Kidney epithelial cell (primary cell): ENCODE data around the gene PIEZO1. TPM values are rescaled to one million over a fixed set of nuclear protein-coding genes. Genes with fewer than 3 reads are reported as not detected.

ENCODE experiments used
- DNase-seq: peaks from one replicate; pipeline ENCODE4 v3.0.0-alpha.2; 2010; ENCODE audit warnings: low read depth
- H3K27me3 ChIP-seq: 2 replicates; pipeline ENCODE4 v1.6.0; 2011; ENCODE audit warnings: low read length; ENCODE audit not compliant: control insufficient read depth, insufficient read depth
- H3K36me3 ChIP-seq: 2 replicates; pipeline ENCODE4 v1.5.1; 2011; ENCODE audit warnings: low read length; ENCODE audit not compliant: control insufficient read depth, insufficient read depth
- H3K4me3 ChIP-seq: 2 replicates; pipeline ENCODE4 v1.5.1; 2011; ENCODE audit warnings: low read depth, mild to moderate bottlenecking, control low read depth, low read length
- total RNA-seq: library from RNA; depleted of rRNA; stranded (reverse); fragments of >200 nt; gene quantifications from 2 replicates; pipeline ENCODE4 v1.2.3, GENCODE V29; 2015
- TF ChIP-seq, protein P1 (sequence below): IDR thresholded peaks from 2 replicates; pipeline ENCODE4 v1.5.1; 2011; ENCODE audit warnings: mild to moderate bottlenecking, moderate library complexity, low read length, control low read depth, inconsistent platforms; ENCODE audit not compliant: insufficient read depth, poor library complexity, severe bottlenecking

Gene PIEZO1
- total RNA-seq, 1 donor from 2014 or later, result 309 TPM

DNA sequence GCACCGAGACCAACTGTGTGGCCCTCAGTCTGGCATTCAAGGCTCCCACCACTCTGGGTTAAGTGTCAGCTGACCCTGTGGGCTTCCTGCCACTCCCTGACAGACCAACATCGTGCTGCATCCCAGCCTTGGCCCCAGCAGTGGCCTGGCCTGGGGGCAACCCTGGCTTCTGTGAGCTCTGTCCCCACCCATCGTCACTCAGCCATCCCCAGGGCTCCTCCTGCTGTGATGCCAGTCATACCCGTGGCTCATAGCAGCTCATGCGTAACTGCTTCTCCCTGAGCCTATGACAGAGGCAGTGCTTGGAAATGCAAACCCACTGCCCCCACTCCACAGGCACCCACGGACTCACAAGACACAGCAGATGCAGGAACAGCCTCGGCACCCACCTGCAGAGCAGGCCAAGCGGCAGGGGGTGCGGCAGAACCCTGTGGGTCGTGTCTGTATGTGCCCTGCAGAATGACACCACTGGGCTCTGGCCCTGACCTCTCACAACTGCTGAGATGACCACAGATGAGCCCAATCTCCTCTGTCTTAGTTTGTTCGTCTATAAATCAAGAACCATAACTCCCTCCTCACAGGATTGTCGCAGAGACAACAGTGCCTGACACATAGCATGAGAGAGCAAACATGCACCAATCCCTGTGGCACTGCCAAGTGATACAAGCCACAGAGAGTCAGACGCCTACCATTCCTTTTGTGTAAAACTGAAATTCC is 26.6 kb downstream of the PIEZO1 start:
- Histone ChIP-seq H3K4me3 (no peak overlapping the region), H3K36me3 (no peaks in the 10 kb centered on the region), H3K27me3 (no peaks in the 10 kb centered on the region)
- TF ChIP-seq, protein P1, sequence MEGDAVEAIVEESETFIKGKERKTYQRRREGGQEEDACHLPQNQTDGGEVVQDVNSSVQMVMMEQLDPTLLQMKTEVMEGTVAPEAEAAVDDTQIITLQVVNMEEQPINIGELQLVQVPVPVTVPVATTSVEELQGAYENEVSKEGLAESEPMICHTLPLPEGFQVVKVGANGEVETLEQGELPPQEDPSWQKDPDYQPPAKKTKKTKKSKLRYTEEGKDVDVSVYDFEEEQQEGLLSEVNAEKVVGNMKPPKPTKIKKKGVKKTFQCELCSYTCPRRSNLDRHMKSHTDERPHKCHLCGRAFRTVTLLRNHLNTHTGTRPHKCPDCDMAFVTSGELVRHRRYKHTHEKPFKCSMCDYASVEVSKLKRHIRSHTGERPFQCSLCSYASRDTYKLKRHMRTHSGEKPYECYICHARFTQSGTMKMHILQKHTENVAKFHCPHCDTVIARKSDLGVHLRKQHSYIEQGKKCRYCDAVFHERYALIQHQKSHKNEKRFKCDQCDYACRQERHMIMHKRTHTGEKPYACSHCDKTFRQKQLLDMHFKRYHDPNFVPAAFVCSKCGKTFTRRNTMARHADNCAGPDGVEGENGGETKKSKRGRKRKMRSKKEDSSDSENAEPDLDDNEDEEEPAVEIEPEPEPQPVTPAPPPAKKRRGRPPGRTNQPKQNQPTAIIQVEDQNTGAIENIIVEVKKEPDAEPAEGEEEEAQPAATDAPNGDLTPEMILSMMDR, result no peak
- DNase-seq, result no peak

- Histone ChIP-seq H3K27me3 (no peaks in the 10 kb centered on the region), H3K4me3 (no peak overlapping the region), H3K36me3 (peaks cover 1% of the 10 kb centered on the region)
- TF ChIP-seq, protein P1, result no peak
- DNase-seq, result no peak
These were observed 29.1 kb downstream of the PIEZO1 start for GRCh38 chr16:88755745-88756443.

DNA sequence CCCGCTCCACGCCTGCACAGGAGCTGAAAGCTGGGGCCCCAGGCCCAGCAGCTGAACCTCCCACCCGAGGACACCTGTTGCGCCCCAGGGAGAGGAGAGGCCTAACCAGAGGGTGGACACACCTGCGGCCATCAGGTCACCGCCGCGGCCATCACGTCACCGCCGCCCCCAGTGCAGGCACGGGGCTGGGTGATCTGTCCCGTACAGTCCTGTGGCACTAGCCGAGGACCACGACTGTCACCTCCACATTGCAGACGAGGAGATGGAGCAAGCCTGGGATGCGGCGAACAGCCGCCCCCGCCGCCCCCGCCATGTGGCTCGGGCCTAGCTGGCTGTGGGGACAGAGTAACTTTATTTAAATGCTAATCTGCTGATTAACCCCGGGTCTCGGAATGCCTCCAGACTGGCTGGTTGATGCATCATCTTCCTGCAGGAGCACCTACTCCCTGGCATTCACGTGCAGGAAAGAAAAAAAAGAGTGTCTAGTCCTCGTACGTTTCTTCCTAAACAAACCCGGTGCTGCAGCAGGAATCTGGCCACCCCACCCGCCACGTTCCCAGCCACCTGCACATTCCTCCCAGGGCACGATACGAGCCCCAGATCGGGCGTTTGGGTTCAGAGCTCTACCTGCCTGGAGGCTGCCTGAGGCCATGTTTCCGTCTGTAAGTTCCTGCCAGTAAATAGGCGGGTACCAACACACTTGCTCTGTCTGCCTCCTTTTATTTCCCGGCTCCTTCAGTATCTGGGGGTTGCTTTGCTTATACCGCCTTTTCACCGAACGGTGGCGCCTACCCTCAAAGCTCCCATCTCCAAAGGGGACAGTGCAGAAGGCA is 29.9 kb downstream of the PIEZO1 start:
- TF ChIP-seq, protein P1, result peak; percentile 39
- H3K27me3 ChIP-seq, result no peaks in the 10 kb centered on the region
- H3K36me3 ChIP-seq, result peaks cover 1% of the 10 kb centered on the region
- no peak overlapping the region for H3K4me3 ChIP-seq
- no peak for DNase-seq

GRCh38 chr16:88754109-88754911 is 30.7 kb downstream of the PIEZO1 start:
- H3K36me3 ChIP-seq, result peaks cover 1% of the 10 kb centered on the region
- TF ChIP-seq, protein P1, result no peak
- DNase-seq, result no peak
- no peaks in the 10 kb centered on the region for H3K27me3 ChIP-seq
- no peak overlapping the region for H3K4me3 ChIP-seq

- TF ChIP-seq, protein P1, result no peak
- no peaks in the 10 kb centered on the region for H3K27me3 ChIP-seq
- H3K36me3 ChIP-seq, result peaks cover 1% of the 10 kb centered on the region
- no peak for DNase-seq
- no peak overlapping the region for H3K4me3 ChIP-seq
These were observed 31.4 kb downstream of the PIEZO1 start for GRCh38 chr16:88753602-88754001.
